ENCODE results near the gene ERCC6L2. TPM values are rescaled to one million over a fixed set of nuclear protein-coding genes. Genes with fewer than 3 reads are reported as not detected.

Gene ERCC6L2
- total RNA-seq, 3 donors from 2014 or later (not counting 1 experiment from before 2014, with no cell fraction given): 37.1 to 45.8 (median 38.6) TPM

DNA sequence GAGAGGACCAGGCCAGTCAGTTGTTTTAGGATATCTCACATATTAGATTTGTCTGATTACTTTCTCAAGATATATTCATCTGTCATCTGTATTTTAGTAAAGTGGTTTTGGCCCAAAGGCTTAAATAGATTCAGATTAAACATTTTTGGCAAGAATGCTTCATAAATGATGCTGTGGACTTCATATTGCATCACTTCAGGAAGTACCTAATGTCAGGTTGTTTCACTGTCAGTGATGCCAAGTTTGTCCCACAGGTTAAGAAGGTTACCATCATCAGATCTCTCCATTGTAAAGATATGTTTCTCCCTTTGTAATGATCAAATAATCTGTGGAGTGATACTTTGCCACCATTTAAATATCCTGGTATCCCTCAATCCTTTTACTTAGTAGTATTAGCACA, 37.3 kb downstream of the ERCC6L2 start:
- no peak for DNase-seq
- Histone ChIP-seq H3K27ac (ENCODE audit: low read length) (no peak overlapping the region), H3K36me3 (ENCODE audit: control insufficient read depth, insufficient read depth, low read length) (peaks cover 18% of the 10 kb centered on the region), H3K4me1 (ENCODE audit: control insufficient read depth, insufficient read depth, low read length) (no peaks in the 10 kb centered on the region), H3K4me3 (ENCODE audit: low read length) (no peak overlapping the region), H3K27me3 (ENCODE audit: control insufficient read depth, insufficient read depth, low read length) (no peaks in the 10 kb centered on the region), H3K9me3 (ENCODE audit: control insufficient read depth, insufficient read depth, low read length) (no peaks in the 10 kb centered on the region)
- Mint-ChIP-seq H3K36me3 (no peaks in the 10 kb centered on the region), H3K4me3 (no peak overlapping the region), H3K9me3 (no peaks in the 10 kb centered on the region), H3K27me3 (ENCODE audit: low read depth in 2 of 2) (no peaks in the 10 kb centered on the region), H3K27ac (no peak overlapping the region), H3K4me1 (no peaks in the 10 kb centered on the region)
- intact Hi-C loops (cut with micrococcal nuclease): no loop called here
- no peak for TF ChIP-seq CTCF (IDR thresholded peaks at IDR 0.05)
- ATAC-seq: no peak

- Mint-ChIP-seq H3K4me3 (no peak overlapping the region), H3K9me3 (no peaks in the 10 kb centered on the region), H3K36me3 (peaks cover 7% of the 10 kb centered on the region), H3K27ac (no peak overlapping the region), H3K27me3 (ENCODE audit: low read depth in 2 of 2) (no peaks in the 10 kb centered on the region), H3K4me1 (no peaks in the 10 kb centered on the region)
- Histone ChIP-seq H3K27ac (ENCODE audit: low read length) (no peak overlapping the region), H3K9me3 (ENCODE audit: control insufficient read depth, insufficient read depth, low read length) (no peaks in the 10 kb centered on the region), H3K36me3 (ENCODE audit: control insufficient read depth, insufficient read depth, low read length) (peaks cover 41% of the 10 kb centered on the region), H3K4me1 (ENCODE audit: control insufficient read depth, insufficient read depth, low read length) (no peaks in the 10 kb centered on the region), H3K4me3 (ENCODE audit: low read length) (no peak overlapping the region), H3K27me3 (ENCODE audit: control insufficient read depth, insufficient read depth, low read length) (no peaks in the 10 kb centered on the region)
- 76% methylated on average over 1 of the region's 2 CpGs for WGBS (ENCODE audit: insufficient coverage)
- no peak for ATAC-seq
- TF ChIP-seq CTCF (IDR thresholded peaks at IDR 0.05): no peak
- DNase-seq: no peak
- intact Hi-C loops (cut with micrococcal nuclease): no loop called here
Measured at GRCh38 chr9:95920017-95920416, 44.5 kb downstream of the ERCC6L2 start.

DNA sequence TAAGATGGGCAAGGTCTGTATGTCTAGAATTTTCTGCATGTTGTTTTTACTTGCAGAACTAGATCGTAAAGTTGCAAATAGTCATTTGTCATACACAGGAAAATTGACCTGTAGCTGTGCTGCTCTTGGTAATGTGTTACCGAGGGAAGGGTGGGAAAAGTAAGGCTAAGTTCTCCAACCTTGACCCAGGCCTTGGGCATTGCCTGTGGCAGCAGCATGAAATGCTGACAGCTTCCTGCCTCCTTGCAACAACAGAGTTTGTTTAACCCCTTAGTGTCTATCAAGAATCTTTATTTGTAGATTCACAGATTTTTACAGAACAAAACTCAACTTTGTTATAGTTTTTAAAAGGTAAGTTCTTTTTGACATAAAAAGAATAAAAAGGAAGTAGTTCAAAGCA, 48.3 kb downstream of the ERCC6L2 start:
- Histone ChIP-seq H3K27ac (ENCODE audit: low read length) (no peak overlapping the region), H3K4me1 (ENCODE audit: control insufficient read depth, insufficient read depth, low read length) (no peaks in the 10 kb centered on the region), H3K27me3 (ENCODE audit: control insufficient read depth, insufficient read depth, low read length) (no peaks in the 10 kb centered on the region), H3K9me3 (ENCODE audit: control insufficient read depth, insufficient read depth, low read length) (no peaks in the 10 kb centered on the region), H3K4me3 (ENCODE audit: low read length) (no peak overlapping the region), H3K36me3 (ENCODE audit: control insufficient read depth, insufficient read depth, low read length) (peaks cover 39% of the 10 kb centered on the region)
- intact Hi-C loops (cut with micrococcal nuclease): no loop called here
- Mint-ChIP-seq H3K9me3 (no peaks in the 10 kb centered on the region), H3K4me3 (no peak overlapping the region), H3K36me3 (peaks cover 7% of the 10 kb centered on the region), H3K27me3 (ENCODE audit: low read depth in 2 of 2) (no peaks in the 10 kb centered on the region), H3K27ac (no peak overlapping the region), H3K4me1 (no peaks in the 10 kb centered on the region)
- no peak for TF ChIP-seq CTCF (IDR thresholded peaks at IDR 0.05)
- DNase-seq: no peak
- no peak for ATAC-seq
- WGBS (ENCODE audit: insufficient coverage): 98% methylated on average over 2 of the region's 2 CpGs

- H3K27me3 Mint-ChIP-seq (ENCODE audit: low read depth in 2 of 2): no peaks in the 10 kb centered on the region
- DNase-seq (no peak), ATAC-seq (no peak)
- no peak overlapping the region for H3K4me3 Mint-ChIP-seq
- TF ChIP-seq CTCF (IDR thresholded peaks at IDR 0.05): no peak
- Histone ChIP-seq H3K27me3 (ENCODE audit: control insufficient read depth, insufficient read depth, low read length) (no peaks in the 10 kb centered on the region), H3K36me3 (ENCODE audit: control insufficient read depth, insufficient read depth, low read length) (peaks cover 44% of the 10 kb centered on the region), H3K9me3 (ENCODE audit: control insufficient read depth, insufficient read depth, low read length) (no peaks in the 10 kb centered on the region), H3K4me1 (ENCODE audit: control insufficient read depth, insufficient read depth, low read length) (no peaks in the 10 kb centered on the region), H3K4me3 (ENCODE audit: low read length) (no peak overlapping the region), H3K27ac (ENCODE audit: low read length) (no peak overlapping the region)
- WGBS (ENCODE audit: insufficient coverage): 100% methylated on average over 1 of the region's 1 CpG
- intact Hi-C loops (cut with micrococcal nuclease): no loop called here
- no peaks in the 10 kb centered on the region for H3K4me1 Mint-ChIP-seq
- no peak overlapping the region for H3K27ac Mint-ChIP-seq
- H3K36me3 Mint-ChIP-seq: peaks cover 6% of the 10 kb centered on the region
- H3K9me3 Mint-ChIP-seq: no peaks in the 10 kb centered on the region
Measured at GRCh38 chr9:95924987-95925386, 49.5 kb downstream of the ERCC6L2 start.
